K562 (cell line): ENCODE results near the gene DNAJC6. TPM values are rescaled to one million over a fixed set of nuclear protein-coding genes. Genes with fewer than 3 reads are reported as not detected.

ENCODE experiments used
- ASH1L ChIP-seq: fragments of 450-650 bp; IDR thresholded peaks from 2 replicates; pipeline ENCODE4 v1.6.1; 2018; ENCODE audit warnings: borderline replicate concordance, mild to moderate bottlenecking, low read depth; ENCODE audit not compliant: partially characterized antibody
- HDAC2 ChIP-seq: fragments of 450-650 bp; IDR thresholded peaks from 2 replicates; pipeline ENCODE4 v1.6.1; 2016; ENCODE audit warnings: mild to moderate bottlenecking
- MAFF ChIP-seq: IDR thresholded peaks from 2 replicates; pipeline ENCODE4 v1.6.1; 2012; ENCODE audit warnings: low read length, improper control_type of control experiment
- MTA3 ChIP-seq: fragments of 450-650 bp; formaldehyde crosslinking; IDR thresholded peaks from 2 replicates; pipeline ENCODE4 v1.6.1; 2017; ENCODE audit warnings: mild to moderate bottlenecking, borderline replicate concordance
- MYBL2 ChIP-seq, 2 experiments: fragments of 450-650 bp in 1 of 2; sonication (generic) in 1 of 2; formaldehyde crosslinking in 1 of 2; IDR thresholded peaks; 2 replicates each; pipeline versions ENCODE4 v1.6.1 to v1.8.1; 2017 to 2022; ENCODE audit warnings: borderline replicate concordance in 1 of 2, inconsistent platforms in 1 of 2, low read depth in 1 of 2, mild to moderate bottlenecking in 1 of 2, missing genetic modification reagents in 1 of 2, moderate library complexity in 1 of 2
- PHB2 ChIP-seq: fragments of 450-650 bp; IDR thresholded peaks from 2 replicates; pipeline ENCODE4 v1.6.1; 2017; ENCODE audit warnings: low read depth
- SIRT6 ChIP-seq: IDR thresholded peaks from one replicate; pipeline ENCODE4 v1.6.1; 2012; ENCODE audit warnings: low read depth, mild to moderate bottlenecking, control low read depth, inconsistent platforms, low read length, moderate library complexity
- SMARCA5 ChIP-seq: fragments of 450-650 bp; IDR thresholded peaks from 2 replicates; pipeline ENCODE4 v1.6.1; 2016
- ZBTB7A ChIP-seq: IDR thresholded peaks from 2 replicates; pipeline ENCODE4 v1.6.1; 2011; ENCODE audit warnings: low read depth, mild to moderate bottlenecking, low read length, moderate library complexity, borderline replicate concordance; ENCODE audit not compliant: control insufficient read depth
- ZNF133 ChIP-seq: fragments of 250-450 bp; sonication (Bioruptor Pico); IDR thresholded peaks from 2 replicates; pipeline ENCODE4 v1.4.0; 2020; ENCODE audit warnings: mild to moderate bottlenecking
- polyA plus RNA-seq, 8 experiments: library from polyadenylated mRNA; depleted of rRNA in 4 of 8; stranded (reverse) in 5 of 8; unstranded in 3 of 8; fragments of >200 nt; fragmentation: Nextera tagmentation in 2 of 8; fragmentation: Illumina TruSeq in 1 of 8; extraction: Ambion mirVana in 2 of 8; extraction: Trizol in 1 of 8; gene quantifications; 2 replicates each; pipeline versions ENCODE4 v1.2.1 to v1.2.3, GENCODE V29; 2011 to 2014; ENCODE audit warnings: inconsistent platforms in 1 of 8, missing spikeins in 1 of 8
- total RNA-seq, 7 experiments: library from RNA; depleted of rRNA in 6 of 7; stranded (reverse); fragments of >200 nt in 6 of 7; fragmentation: Illumina TruSeq in 2 of 7; extraction: Trizol in 2 of 7; gene quantifications; 2 replicates each; pipeline versions ENCODE4 v1.2.1 to v1.2.3, GENCODE V29; 2011 to 2021; ENCODE audit warnings: low replicate concordance in 1 of 7
- TF ChIP-seq, protein P1 (sequence below): fragments of 450-650 bp; formaldehyde crosslinking; IDR thresholded peaks from 2 replicates; pipeline ENCODE4 v1.4.0; 2022; ENCODE audit warnings: missing genetic modification characterization
- TF ChIP-seq, protein P2 (sequence below): sonication (generic); formaldehyde crosslinking; IDR thresholded peaks from 2 replicates; pipeline ENCODE4 v1.8.0; 2022; ENCODE audit warnings: mild to moderate bottlenecking, missing genetic modification reagents
- TF ChIP-seq, protein P3 (sequence below): sonication (generic); formaldehyde crosslinking; IDR thresholded peaks from 2 replicates; pipeline ENCODE4 v1.8.0; 2022; ENCODE audit warnings: missing genetic modification reagents, mild to moderate bottlenecking, borderline replicate concordance
- TF ChIP-seq, protein P4 (sequence below), 2 experiments: fragments of 450-650 bp; IDR thresholded peaks; 2 replicates each; pipeline ENCODE4 v1.6.1; 2016
- TF ChIP-seq, protein P5 (sequence below): fragments of 250-450 bp; sonication (Bioruptor Pico); IDR thresholded peaks from 2 replicates; pipeline ENCODE4 v1.8.0; 2022; ENCODE audit warnings: inconsistent platforms, mild to moderate bottlenecking, moderate library complexity, borderline replicate concordance
- TF ChIP-seq, protein P6 (sequence below), 2 experiments: fragments of 150-350 bp in 1 of 2; IDR thresholded peaks; 2 replicates each; pipeline ENCODE4 v1.6.1; 2012 to 2016; ENCODE audit warnings: low read depth in 2 of 2, low read length in 2 of 2, mild to moderate bottlenecking in 1 of 2, moderate library complexity in 1 of 2

DNAJC6 gene
- total and polyA plus RNA-seq, 9 of the 15 experiments (the other 6 are each of a cell fraction or from before 2014, with no cell fraction given): 6.7 to 78.7 (median 28.0) TPM

DNA sequence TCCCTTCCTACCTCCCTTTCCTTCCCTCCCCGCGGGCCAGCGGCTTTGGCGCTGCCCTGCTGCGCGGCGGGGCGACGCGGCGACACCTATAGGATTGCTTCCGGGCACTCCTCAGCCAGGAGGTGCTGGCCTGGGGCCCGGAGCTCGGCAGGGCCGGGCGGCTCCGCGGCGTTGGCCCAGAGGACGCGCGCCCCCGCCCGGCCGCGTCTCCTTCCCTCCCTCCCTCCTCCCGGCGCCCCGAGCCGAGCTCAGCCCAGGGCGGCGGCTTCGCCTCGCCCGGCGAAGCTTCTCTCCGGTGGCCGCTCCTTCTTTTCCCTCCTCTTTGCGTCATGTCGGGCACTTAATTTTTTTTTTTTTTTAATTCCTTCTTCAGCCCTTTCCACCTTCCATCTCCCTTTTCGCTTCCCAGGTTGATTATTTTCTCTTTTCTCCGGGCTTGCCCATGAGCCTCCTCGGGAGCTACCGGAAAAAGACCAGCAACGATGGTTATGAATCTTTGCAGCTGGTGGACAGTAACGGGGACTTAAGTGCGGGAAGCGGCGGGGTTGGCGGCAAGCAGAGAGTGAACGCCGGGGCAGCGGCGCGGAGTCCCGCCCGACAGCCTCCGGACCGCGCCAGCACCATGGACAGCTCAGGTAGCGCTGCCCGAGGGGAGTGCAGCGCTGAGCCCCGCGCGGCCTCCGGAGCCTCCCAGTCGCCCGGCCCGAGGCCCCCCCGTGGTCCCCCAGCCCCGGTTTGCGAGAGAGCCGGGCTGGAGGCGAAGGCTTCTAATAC, at the start of gene DNAJC6 (continued):
- TF ChIP-seq, protein P1, sequence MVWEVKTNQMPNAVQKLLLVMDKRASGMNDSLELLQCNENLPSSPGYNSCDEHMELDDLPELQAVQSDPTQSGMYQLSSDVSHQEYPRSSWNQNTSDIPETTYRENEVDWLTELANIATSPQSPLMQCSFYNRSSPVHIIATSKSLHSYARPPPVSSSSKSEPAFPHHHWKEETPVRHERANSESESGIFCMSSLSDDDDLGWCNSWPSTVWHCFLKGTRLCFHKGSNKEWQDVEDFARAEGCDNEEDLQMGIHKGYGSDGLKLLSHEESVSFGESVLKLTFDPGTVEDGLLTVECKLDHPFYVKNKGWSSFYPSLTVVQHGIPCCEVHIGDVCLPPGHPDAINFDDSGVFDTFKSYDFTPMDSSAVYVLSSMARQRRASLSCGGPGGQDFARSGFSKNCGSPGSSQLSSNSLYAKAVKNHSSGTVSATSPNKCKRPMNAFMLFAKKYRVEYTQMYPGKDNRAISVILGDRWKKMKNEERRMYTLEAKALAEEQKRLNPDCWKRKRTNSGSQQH (CRISPR knock-in tag): no peak
- TF ChIP-seq, protein P2, sequence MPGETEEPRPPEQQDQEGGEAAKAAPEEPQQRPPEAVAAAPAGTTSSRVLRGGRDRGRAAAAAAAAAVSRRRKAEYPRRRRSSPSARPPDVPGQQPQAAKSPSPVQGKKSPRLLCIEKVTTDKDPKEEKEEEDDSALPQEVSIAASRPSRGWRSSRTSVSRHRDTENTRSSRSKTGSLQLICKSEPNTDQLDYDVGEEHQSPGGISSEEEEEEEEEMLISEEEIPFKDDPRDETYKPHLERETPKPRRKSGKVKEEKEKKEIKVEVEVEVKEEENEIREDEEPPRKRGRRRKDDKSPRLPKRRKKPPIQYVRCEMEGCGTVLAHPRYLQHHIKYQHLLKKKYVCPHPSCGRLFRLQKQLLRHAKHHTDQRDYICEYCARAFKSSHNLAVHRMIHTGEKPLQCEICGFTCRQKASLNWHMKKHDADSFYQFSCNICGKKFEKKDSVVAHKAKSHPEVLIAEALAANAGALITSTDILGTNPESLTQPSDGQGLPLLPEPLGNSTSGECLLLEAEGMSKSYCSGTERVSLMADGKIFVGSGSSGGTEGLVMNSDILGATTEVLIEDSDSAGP (CRISPR knock-in tag): no peak
- TF ChIP-seq SIRT6 (no peak), MAFF (no peak), ASH1L (no peak), ZNF133 (CRISPR knock-in tag) (no peak), HDAC2 (peak; percentile 67), MTA3 (no peak; the same call in 1 of the 2 replicates), MYBL2 (IDR thresholded peaks at IDR 0.05; ENCODE audit: low read depth) (no peak), MYBL2 (CRISPR knock-in tag; IDR thresholded peaks at IDR 0.05; ENCODE audit: borderline replicate concordance) (no peak), SMARCA5 (no peak), PHB2 (0 out of 2 replicates have a peak, but pooled peaks have one; percentile 38), ZBTB7A (peak; percentile 92)
- TF ChIP-seq, protein P3, sequence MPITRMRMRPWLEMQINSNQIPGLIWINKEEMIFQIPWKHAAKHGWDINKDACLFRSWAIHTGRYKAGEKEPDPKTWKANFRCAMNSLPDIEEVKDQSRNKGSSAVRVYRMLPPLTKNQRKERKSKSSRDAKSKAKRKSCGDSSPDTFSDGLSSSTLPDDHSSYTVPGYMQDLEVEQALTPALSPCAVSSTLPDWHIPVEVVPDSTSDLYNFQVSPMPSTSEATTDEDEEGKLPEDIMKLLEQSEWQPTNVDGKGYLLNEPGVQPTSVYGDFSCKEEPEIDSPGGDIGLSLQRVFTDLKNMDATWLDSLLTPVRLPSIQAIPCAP (CRISPR knock-in tag): peak; percentile 88; the same call in 1 of the 2 replicates
- TF ChIP-seq, protein P4, sequence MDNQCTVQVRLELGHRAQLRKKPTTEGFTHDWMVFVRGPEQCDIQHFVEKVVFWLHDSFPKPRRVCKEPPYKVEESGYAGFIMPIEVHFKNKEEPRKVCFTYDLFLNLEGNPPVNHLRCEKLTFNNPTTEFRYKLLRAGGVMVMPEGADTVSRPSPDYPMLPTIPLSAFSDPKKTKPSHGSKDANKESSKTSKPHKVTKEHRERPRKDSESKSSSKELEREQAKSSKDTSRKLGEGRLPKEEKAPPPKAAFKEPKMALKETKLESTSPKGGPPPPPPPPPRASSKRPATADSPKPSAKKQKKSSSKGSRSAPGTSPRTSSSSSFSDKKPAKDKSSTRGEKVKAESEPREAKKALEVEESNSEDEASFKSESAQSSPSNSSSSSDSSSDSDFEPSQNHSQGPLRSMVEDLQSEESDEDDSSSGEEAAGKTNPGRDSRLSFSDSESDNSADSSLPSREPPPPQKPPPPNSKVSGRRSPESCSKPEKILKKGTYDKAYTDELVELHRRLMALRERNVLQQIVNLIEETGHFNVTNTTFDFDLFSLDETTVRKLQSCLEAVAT (IDR thresholded peaks at IDR 0.05): no peak
- TF ChIP-seq, protein P5, sequence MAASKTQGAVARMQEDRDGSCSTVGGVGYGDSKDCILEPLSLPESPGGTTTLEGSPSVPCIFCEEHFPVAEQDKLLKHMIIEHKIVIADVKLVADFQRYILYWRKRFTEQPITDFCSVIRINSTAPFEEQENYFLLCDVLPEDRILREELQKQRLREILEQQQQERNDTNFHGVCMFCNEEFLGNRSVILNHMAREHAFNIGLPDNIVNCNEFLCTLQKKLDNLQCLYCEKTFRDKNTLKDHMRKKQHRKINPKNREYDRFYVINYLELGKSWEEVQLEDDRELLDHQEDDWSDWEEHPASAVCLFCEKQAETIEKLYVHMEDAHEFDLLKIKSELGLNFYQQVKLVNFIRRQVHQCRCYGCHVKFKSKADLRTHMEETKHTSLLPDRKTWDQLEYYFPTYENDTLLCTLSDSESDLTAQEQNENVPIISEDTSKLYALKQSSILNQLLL: no peak
- TF ChIP-seq, protein P6, sequence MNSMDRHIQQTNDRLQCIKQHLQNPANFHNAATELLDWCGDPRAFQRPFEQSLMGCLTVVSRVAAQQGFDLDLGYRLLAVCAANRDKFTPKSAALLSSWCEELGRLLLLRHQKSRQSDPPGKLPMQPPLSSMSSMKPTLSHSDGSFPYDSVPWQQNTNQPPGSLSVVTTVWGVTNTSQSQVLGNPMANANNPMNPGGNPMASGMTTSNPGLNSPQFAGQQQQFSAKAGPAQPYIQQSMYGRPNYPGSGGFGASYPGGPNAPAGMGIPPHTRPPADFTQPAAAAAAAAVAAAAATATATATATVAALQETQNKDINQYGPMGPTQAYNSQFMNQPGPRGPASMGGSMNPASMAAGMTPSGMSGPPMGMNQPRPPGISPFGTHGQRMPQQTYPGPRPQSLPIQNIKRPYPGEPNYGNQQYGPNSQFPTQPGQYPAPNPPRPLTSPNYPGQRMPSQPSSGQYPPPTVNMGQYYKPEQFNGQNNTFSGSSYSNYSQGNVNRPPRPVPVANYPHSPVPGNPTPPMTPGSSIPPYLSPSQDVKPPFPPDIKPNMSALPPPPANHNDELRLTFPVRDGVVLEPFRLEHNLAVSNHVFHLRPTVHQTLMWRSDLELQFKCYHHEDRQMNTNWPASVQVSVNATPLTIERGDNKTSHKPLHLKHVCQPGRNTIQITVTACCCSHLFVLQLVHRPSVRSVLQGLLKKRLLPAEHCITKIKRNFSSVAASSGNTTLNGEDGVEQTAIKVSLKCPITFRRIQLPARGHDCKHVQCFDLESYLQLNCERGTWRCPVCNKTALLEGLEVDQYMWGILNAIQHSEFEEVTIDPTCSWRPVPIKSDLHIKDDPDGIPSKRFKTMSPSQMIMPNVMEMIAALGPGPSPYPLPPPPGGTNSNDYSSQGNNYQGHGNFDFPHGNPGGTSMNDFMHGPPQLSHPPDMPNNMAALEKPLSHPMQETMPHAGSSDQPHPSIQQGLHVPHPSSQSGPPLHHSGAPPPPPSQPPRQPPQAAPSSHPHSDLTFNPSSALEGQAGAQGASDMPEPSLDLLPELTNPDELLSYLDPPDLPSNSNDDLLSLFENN (IDR thresholded peaks at IDR 0.05; ENCODE audit: low read depth in 2 of 2, low read length in 2 of 2): no peak
